ENCODE results near the gene CNRIP1. TPM values are rescaled to one million over a fixed set of nuclear protein-coding genes. Genes with fewer than 3 reads are reported as not detected.
"Not testable (repeated sequence)": the region's sequence is repeated elsewhere in the genome, so short reads cannot be mapped to it uniquely, and the experiment has no call there.

CNRIP1 gene
- total RNA-seq, 1 donor from 2014 or later, result 4.4 TPM

- H3K4me2 ChIP-seq (ENCODE audit: low read length), result no peak overlapping the region
- H3K4me3 ChIP-seq (ENCODE audit: insufficient read depth, low read depth, low read length), result no peak overlapping the region
- no peak overlapping the region for H2AFZ ChIP-seq (ENCODE audit: low read depth, low read length)
- FAIRE-seq (no peak), DNase-seq (ENCODE audit: low read depth) (no peak)
- Mint-ChIP-seq H3K36me3 (ENCODE audit: low read depth, unreplicated experiment) (no peaks in the 10 kb centered on the region), H3K9me3 (ENCODE audit: unreplicated experiment) (no peaks in the 10 kb centered on the region), H3K27me3 (ENCODE audit: low read depth, unreplicated experiment) (no peaks in the 10 kb centered on the region), H3K27ac (ENCODE audit: unreplicated experiment) (no peak overlapping the region), H3K4me3 (ENCODE audit: unreplicated experiment) (no peak overlapping the region), H3K4me1 (ENCODE audit: low read depth, unreplicated experiment) (no peaks in the 10 kb centered on the region)
- no peaks in the 10 kb centered on the region for H3K27me3 ChIP-seq (ENCODE audit: insufficient read depth, low read length)
- TF ChIP-seq EZH2 (IDR thresholded peaks at IDR 0.05; ENCODE audit: insufficient read depth, low read length) (no peak), CTCF (IDR thresholded peaks at IDR 0.05; ENCODE audit: insufficient read depth, low read depth, low read length) (no peak)
- no peaks in the 10 kb centered on the region for H4K20me1 ChIP-seq (ENCODE audit: insufficient read depth, low read length)
- no peak overlapping the region for H3K27ac ChIP-seq (ENCODE audit: low read depth, low read length)
- no peaks in the 10 kb centered on the region for H3K4me1 ChIP-seq (ENCODE audit: insufficient read depth, low read length)
- H3K79me2 ChIP-seq (ENCODE audit: insufficient read depth, low read length), result no peaks in the 10 kb centered on the region
- H3K9me3 ChIP-seq (ENCODE audit: insufficient read depth, low read depth, low read length), result no peaks in the 10 kb centered on the region
- H3K36me3 ChIP-seq (ENCODE audit: insufficient read depth, low read length), result no peaks in the 10 kb centered on the region
- H3K9ac ChIP-seq (ENCODE audit: low read length), result no peak overlapping the region
These were observed 33.1 kb upstream of the CNRIP1 start for GRCh38 chr2:68352651-68353391.

GRCh38 chr2:68351997-68352396 lies 32.2 kb upstream of the CNRIP1 start:
- no peak overlapping the region for H3K4me3 ChIP-seq (ENCODE audit: insufficient read depth, low read depth, low read length)
- no peaks in the 10 kb centered on the region for H4K20me1 ChIP-seq (ENCODE audit: insufficient read depth, low read length)
- Mint-ChIP-seq H3K4me1 (ENCODE audit: low read depth, unreplicated experiment) (no peaks in the 10 kb centered on the region), H3K36me3 (ENCODE audit: low read depth, unreplicated experiment) (no peaks in the 10 kb centered on the region), H3K4me3 (ENCODE audit: unreplicated experiment) (no peak overlapping the region), H3K27ac (ENCODE audit: unreplicated experiment) (no peak overlapping the region), H3K9me3 (ENCODE audit: unreplicated experiment) (no peaks in the 10 kb centered on the region), H3K27me3 (ENCODE audit: low read depth, unreplicated experiment) (no peaks in the 10 kb centered on the region)
- no peak overlapping the region for H3K4me2 ChIP-seq (ENCODE audit: low read length)
- TF ChIP-seq CTCF (IDR thresholded peaks at IDR 0.05; ENCODE audit: insufficient read depth, low read depth, low read length), result no peak
- TF ChIP-seq EZH2 (IDR thresholded peaks at IDR 0.05; ENCODE audit: insufficient read depth, low read length), result no peak
- no peak overlapping the region for H3K27ac ChIP-seq (ENCODE audit: low read depth, low read length)
- H3K79me2 ChIP-seq (ENCODE audit: insufficient read depth, low read length), result no peaks in the 10 kb centered on the region
- H3K4me1 ChIP-seq (ENCODE audit: insufficient read depth, low read length), result no peaks in the 10 kb centered on the region
- DNase-seq (ENCODE audit: low read depth) (no peak), FAIRE-seq (no peak)
- H3K27me3 ChIP-seq (ENCODE audit: insufficient read depth, low read length), result no peaks in the 10 kb centered on the region
- no peak overlapping the region for H2AFZ ChIP-seq (ENCODE audit: low read depth, low read length)
- H3K9ac ChIP-seq (ENCODE audit: low read length), result no peak overlapping the region
- H3K9me3 ChIP-seq (ENCODE audit: insufficient read depth, low read depth, low read length), result no peaks in the 10 kb centered on the region
- H3K36me3 ChIP-seq (ENCODE audit: insufficient read depth, low read length), result no peaks in the 10 kb centered on the region

GRCh38 chr2:68349091-68349490 lies 29.3 kb upstream of the CNRIP1 start:
- not testable (repeated sequence) for H3K4me1 ChIP-seq (ENCODE audit: insufficient read depth, low read length); H3K36me3 Mint-ChIP-seq (ENCODE audit: low read depth, unreplicated experiment); H3K27ac Mint-ChIP-seq (ENCODE audit: unreplicated experiment); H3K4me3 Mint-ChIP-seq (ENCODE audit: unreplicated experiment); H3K4me3 ChIP-seq (ENCODE audit: insufficient read depth, low read depth, low read length); H3K4me1 Mint-ChIP-seq (ENCODE audit: low read depth, unreplicated experiment); H3K9me3 ChIP-seq (ENCODE audit: insufficient read depth, low read depth, low read length); DNase-seq (ENCODE audit: low read depth); H3K27me3 Mint-ChIP-seq (ENCODE audit: low read depth, unreplicated experiment); H3K9me3 Mint-ChIP-seq (ENCODE audit: unreplicated experiment); FAIRE-seq; H3K79me2 ChIP-seq (ENCODE audit: insufficient read depth, low read length); H3K9ac ChIP-seq (ENCODE audit: low read length); H3K4me2 ChIP-seq (ENCODE audit: low read length); H3K27me3 ChIP-seq (ENCODE audit: insufficient read depth, low read length); H2AFZ ChIP-seq (ENCODE audit: low read depth, low read length); H4K20me1 ChIP-seq (ENCODE audit: insufficient read depth, low read length); H3K27ac ChIP-seq (ENCODE audit: low read depth, low read length); H3K36me3 ChIP-seq (ENCODE audit: insufficient read depth, low read length)
